GM12872 (cell line): ENCODE data around the gene HEG1.

Experiments
- TF ChIP-seq, protein P1 (sequence below): IDR thresholded peaks from 3 replicates; pipeline ENCODE4 v1.5.1; 2011; ENCODE audit warnings: low read depth, mild to moderate bottlenecking, low read length, moderate library complexity; ENCODE audit not compliant: insufficient read depth

HEG1 gene

DNA sequence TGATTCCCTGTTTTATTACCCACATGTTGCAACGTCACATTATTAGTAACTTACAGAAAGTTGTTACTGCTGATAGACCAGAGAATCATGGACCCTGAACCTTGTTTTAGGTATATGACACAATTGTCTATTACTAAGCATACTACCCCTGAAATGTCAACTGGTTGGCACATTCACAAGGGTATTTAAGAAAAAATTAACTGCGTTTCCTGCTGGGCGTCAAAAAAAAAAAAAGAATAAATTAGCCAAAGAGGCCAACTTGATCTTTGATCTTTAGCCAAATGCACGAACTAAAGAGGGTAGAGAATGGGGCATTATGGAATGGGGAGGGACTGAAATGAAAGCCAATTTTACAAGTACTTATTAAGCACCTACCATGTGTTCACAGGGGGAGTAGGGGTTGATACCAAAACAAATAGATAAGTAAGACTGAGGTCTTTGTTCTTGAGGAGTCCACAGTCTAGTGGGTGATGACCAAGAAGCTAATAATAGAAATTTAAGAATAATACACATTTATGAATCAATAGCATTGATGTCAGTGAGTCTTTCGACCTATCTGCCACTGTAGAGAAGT, 103.4 kb downstream of the HEG1 start:
- TF ChIP-seq, protein P1, sequence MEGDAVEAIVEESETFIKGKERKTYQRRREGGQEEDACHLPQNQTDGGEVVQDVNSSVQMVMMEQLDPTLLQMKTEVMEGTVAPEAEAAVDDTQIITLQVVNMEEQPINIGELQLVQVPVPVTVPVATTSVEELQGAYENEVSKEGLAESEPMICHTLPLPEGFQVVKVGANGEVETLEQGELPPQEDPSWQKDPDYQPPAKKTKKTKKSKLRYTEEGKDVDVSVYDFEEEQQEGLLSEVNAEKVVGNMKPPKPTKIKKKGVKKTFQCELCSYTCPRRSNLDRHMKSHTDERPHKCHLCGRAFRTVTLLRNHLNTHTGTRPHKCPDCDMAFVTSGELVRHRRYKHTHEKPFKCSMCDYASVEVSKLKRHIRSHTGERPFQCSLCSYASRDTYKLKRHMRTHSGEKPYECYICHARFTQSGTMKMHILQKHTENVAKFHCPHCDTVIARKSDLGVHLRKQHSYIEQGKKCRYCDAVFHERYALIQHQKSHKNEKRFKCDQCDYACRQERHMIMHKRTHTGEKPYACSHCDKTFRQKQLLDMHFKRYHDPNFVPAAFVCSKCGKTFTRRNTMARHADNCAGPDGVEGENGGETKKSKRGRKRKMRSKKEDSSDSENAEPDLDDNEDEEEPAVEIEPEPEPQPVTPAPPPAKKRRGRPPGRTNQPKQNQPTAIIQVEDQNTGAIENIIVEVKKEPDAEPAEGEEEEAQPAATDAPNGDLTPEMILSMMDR, result no peak

DNA sequence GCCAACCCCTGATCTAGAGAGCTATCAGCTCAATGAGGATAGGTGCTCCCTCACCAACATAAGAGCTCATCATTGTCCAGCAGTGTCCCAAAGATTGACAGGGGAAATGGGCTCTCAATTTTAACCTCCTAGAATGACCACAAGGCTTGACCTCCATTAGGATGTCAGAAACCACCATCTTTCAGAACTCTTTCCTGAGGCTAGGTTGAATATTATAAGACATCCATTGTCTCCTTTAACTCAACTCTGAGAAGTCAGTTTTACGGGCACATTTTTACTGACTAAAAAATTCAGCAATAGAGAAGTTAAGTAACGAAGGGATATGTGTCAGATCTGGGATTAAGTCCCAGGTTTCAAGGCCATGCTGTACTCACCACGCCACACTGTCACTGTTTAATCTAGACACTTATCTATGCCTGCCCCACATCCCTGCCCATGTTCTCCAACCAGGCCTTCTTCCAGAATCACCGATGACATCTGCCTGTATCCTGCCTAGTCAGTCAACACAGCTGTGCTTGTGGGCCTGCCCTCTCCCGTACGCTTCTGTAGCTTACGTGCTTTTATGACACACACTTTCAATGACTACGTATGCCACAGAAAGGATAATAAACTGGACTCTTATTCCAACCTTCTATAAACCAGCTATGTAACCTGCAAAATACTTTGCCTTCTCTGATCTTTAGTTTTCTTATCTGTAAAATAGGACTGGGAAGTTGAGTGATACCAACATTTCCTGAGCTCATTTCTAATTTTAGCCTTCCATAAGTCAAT, 104.1 kb downstream of the HEG1 start:
- TF ChIP-seq, protein P1, result no peak

DNA sequence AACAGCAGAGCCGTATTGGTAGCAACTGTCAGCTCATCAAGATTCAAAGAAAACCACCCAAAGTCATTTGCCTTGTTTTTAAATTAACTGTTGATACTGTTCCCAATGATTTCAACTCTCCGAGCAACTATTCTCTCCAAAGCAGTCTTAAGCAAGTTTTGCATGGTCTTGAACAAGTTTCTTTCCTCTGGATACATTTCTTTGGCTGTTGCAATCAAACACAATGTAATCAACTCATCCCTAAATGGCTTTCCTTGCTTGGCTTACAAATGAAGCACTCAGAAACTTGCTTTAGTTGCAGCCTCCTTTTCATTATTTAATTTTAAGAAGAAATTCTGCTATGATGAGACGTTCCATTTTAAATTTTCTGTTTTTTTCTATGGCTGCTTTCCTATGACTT, 105.8 kb downstream of the HEG1 start:
- TF ChIP-seq, protein P1, result no peak

DNA sequence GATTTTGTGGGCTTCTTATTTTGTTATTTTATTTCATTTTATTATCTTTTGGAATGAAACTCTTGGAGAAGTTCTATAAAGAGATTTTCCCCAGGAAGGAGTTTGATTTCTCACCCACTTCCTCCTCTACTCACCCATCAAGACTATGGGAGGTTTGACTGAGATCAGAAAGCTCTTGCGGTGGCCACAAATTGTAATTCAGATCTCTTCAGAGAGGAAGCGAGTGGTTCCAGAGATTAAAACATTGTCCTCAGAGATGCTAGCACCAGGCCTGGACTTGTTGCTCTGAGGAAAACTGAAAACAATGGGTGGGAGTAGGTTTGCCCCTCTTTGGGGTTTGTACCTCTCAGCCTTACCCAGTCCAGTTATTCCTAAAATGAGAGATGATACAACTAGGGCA, 113.2 kb downstream of the HEG1 start:
- TF ChIP-seq, protein P1, result no peak

DNA sequence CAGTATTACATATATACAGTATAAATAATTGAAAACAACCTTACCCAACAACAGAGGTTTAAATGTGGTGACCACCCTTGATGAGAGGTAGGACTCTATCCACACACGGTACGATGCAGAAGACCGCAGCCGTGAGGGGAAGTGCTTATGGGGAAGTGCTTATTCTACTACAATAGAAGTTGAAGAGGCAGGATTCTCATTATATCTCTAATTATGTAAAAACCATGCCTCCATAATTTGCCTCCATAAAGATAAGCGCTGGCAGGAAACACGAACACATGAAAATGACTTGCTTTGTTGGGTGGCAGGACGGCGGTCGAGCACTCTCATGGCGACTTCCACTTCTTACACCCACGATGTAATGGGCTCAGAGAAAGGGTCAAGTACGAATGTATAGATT, 114.0 kb downstream of the HEG1 start:
- TF ChIP-seq, protein P1, result no peak

DNA sequence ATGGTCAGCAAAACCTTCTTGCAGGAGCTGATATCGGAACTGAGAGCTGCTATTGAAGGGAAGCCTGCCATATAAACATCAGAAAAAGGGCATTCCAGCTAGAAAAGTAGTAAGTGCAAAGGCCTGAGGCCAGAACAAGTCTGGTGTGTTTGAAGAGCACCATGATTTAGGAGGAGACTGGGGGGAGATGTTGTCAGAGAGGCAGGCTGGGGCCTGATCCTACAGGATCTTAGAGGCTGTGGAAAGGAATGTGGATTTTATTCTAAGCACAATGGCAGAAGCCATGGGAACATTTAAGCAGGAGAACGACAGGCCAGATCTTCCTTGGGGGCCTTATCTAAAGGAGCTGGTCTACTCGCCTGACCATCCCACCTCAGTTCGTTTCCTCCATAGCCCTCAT, 116.1 kb downstream of the HEG1 start:
- TF ChIP-seq, protein P1, result no peak

DNA sequence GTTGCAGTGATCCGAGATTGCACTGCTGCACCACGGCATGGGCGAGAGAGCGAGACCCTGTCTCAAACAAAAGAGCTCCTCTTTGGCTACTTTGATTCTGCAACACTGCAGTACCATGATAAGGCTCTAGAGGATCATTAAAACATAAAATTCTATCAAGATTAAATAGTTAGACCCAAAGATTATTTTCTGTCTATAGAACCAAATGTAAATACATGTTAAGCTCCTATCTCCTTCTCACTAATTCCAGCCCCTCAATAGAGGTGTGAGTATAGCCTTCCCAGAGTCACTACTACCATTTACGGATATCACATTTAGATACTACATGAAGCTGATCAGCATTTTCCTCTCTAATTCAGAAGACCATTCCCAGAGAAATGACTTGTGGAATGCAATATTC, 116.9 kb downstream of the HEG1 start:
- TF ChIP-seq, protein P1, result no peak
